ENCODE measurements around the gene KCNJ1. TPM values are rescaled to one million over a fixed set of nuclear protein-coding genes. Genes with fewer than 3 reads are reported as not detected.

KCNJ1 gene
- total RNA-seq = under 0.01 and 0.22 TPM in 2 replicates

GRCh38 chr11:128867277-128867676 is at the start of gene KCNJ1:
TSS of gene KCNJ1 (minus strand) at chr11:128867296. CDS start at chr11:128840243, 27,053 bp downstream.
- DNase-seq (ENCODE audit: low read depth in 2 of 2) = no peak

- no peak for DNase-seq (ENCODE audit: low read depth in 2 of 2)
These were observed 49.6 kb upstream of the KCNJ1 start for GRCh38 chr11:128916681-128917080.

- DNase-seq (ENCODE audit: low read depth in 2 of 2) = no peak
These were observed 49.0 kb upstream of the KCNJ1 start for GRCh38 chr11:128916037-128916572.

GRCh38 chr11:128915149-128915521 is 48.0 kb upstream of the KCNJ1 start:
- DNase-seq (ENCODE audit: low read depth in 2 of 2) = no peak

- DNase-seq (ENCODE audit: low read depth in 2 of 2) = no peak
These were observed 47.4 kb upstream of the KCNJ1 start for GRCh38 chr11:128914216-128915148.

GRCh38 chr11:128913806-128914205 is 46.7 kb upstream of the KCNJ1 start:
- no peak for DNase-seq (ENCODE audit: low read depth in 2 of 2)

- no peak for DNase-seq (ENCODE audit: low read depth in 2 of 2)
These were observed 44.6 kb upstream of the KCNJ1 start for GRCh38 chr11:128911701-128912100.

GRCh38 chr11:128911239-128911638 is 44.1 kb upstream of the KCNJ1 start:
- no peak for DNase-seq (ENCODE audit: low read depth in 2 of 2)

- DNase-seq (ENCODE audit: low read depth in 2 of 2) = no peak
These were observed 43.5 kb upstream of the KCNJ1 start for GRCh38 chr11:128910576-128910975.

- DNase-seq (ENCODE audit: low read depth in 2 of 2) = no peak
These were observed 42.5 kb upstream of the KCNJ1 start for GRCh38 chr11:128909438-128910125.

- peak; percentile 57 to 83 for DNase-seq (ENCODE audit: low read depth in 2 of 2)
These were observed 41.5 kb upstream of the KCNJ1 start for GRCh38 chr11:128908391-128909246.

GRCh38 chr11:128907585-128907984 is 40.5 kb upstream of the KCNJ1 start:
- no peak for DNase-seq (ENCODE audit: low read depth in 2 of 2)

GRCh38 chr11:128906185-128907050 is 39.3 kb upstream of the KCNJ1 start:
- DNase-seq (ENCODE audit: low read depth in 2 of 2) = no peak

- DNase-seq (ENCODE audit: low read depth in 2 of 2) = peak; percentile 17 to 31
These were observed 38.5 kb upstream of the KCNJ1 start for GRCh38 chr11:128905345-128906184.

GRCh38 chr11:128904656-128905344 is 37.7 kb upstream of the KCNJ1 start:
- peak in 1 of 2 donors; percentile 43 for DNase-seq (ENCODE audit: low read depth in 2 of 2)

GRCh38 chr11:128904303-128904655 is 37.2 kb upstream of the KCNJ1 start:
- no peak for DNase-seq (ENCODE audit: low read depth in 2 of 2)

- DNase-seq (ENCODE audit: low read depth in 2 of 2) = no peak
These were observed 36.4 kb upstream of the KCNJ1 start for GRCh38 chr11:128903248-128904061.

GRCh38 chr11:128902515-128903066 is 35.5 kb upstream of the KCNJ1 start:
- no peak for DNase-seq (ENCODE audit: low read depth in 2 of 2)

Measured in lung microvascular endothelial cell (primary cell).